WERI-Rb-1 (cell line): ENCODE data around the gene TMEM187.

ENCODE experiments used
- DNase-seq: peaks from one replicate; pipeline ENCODE4 v3.0.0-alpha.2; 2020
- H3K27ac ChIP-seq: fragments of 250-450 bp; sonication (Bioruptor Pico); 2 replicates; pipeline ENCODE4 v1.5.1; 2020; ENCODE audit warnings: mild to moderate bottlenecking, moderate library complexity
- H3K27me3 ChIP-seq: fragments of 250-450 bp; sonication (Bioruptor Pico); 2 replicates; pipeline ENCODE4 v1.5.1; 2021; ENCODE audit warnings: mild to moderate bottlenecking, low read depth, moderate library complexity; ENCODE audit not compliant: insufficient read depth, severe bottlenecking
- H3K36me3 ChIP-seq: fragments of 250-450 bp; sonication (Bioruptor Pico); 2 replicates; pipeline ENCODE4 v1.5.1; 2020; ENCODE audit warnings: mild to moderate bottlenecking, moderate library complexity
- H3K4me3 ChIP-seq: 2 replicates; pipeline ENCODE4 v1.5.1; 2011; ENCODE audit warnings: low read depth, mild to moderate bottlenecking, control low read depth, low read length
- H3K9me3 ChIP-seq: fragments of 250-450 bp; sonication (Bioruptor Pico); 2 replicates; pipeline ENCODE4 v1.5.1; 2021; ENCODE audit warnings: mild to moderate bottlenecking, moderate library complexity; ENCODE audit not compliant: severe bottlenecking
- CTCF ChIP-seq: IDR thresholded peaks from 2 replicates; pipeline ENCODE4 v1.5.1; 2011; ENCODE audit warnings: low read depth, mild to moderate bottlenecking, control low read depth, inconsistent platforms, low read length

Gene TMEM187

GRCh38 chrX:153950127-153950526, 22.4 kb upstream of the TMEM187 start:
- no peak overlapping the region for H3K27ac ChIP-seq

DNA sequence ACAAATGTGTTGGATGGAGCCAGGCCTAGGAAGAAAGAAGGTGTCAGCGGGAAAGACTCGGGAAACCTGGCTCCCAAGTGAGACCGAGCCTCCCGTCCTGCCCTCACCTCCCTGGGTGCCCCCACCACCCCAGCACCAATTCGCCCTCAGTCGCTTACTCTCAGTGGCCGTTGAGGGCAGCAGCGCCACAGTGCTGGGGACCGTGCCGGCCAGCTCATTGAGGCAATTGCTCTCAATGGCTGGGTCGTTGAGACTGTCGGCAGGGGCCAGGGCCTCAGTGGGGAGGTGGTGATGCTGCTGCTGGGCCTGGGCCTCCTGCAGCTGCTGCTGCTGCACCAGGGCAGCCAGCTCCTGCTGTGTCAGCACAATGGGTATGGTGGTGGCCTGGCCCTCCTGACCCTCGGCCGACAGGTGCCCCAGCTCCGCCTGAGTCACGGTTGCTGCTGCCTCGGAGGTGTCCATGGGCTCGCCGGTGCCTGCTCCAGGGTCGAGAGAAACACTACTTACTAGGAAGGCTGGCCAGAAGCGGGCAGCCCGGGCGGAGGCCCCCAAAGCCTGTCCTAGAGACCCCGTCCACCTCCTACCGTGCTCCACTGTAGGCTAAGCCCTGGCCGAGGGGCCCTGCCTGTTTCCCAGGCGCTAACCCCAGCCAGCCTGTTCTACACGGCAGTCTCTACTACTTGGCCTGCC, 20.7 kb upstream of the TMEM187 start:
- no peak for DNase-seq
- H3K36me3 ChIP-seq, result peaks cover 91% of the 10 kb centered on the region
- no peak overlapping the region for H3K4me3 ChIP-seq
- no peak for TF ChIP-seq CTCF
- no peaks in the 10 kb centered on the region for H3K9me3 ChIP-seq
- H3K27me3 ChIP-seq, result peaks cover 43% of the 10 kb centered on the region
- H3K27ac ChIP-seq, result no peak overlapping the region

More at GRCh38 chrX:153950127-153950526, 22.4 kb upstream of the TMEM187 start:
- Histone ChIP-seq H3K27me3 (peaks cover 44% of the 10 kb centered on the region), H3K9me3 (no peaks in the 10 kb centered on the region), H3K4me3 (no peak overlapping the region), H3K36me3 (peaks cover 83% of the 10 kb centered on the region)
- DNase-seq, result no peak
- no peak for TF ChIP-seq CTCF

- Histone ChIP-seq H3K36me3 (peaks cover 93% of the 10 kb centered on the region), H3K27ac (no peak overlapping the region)
Measured at GRCh38 chrX:153952373-153953026, 20.1 kb upstream of the TMEM187 start.

GRCh38 chrX:153953342-153953830, 19.2 kb upstream of the TMEM187 start:
- Histone ChIP-seq H3K4me3 (no peak overlapping the region), H3K9me3 (no peaks in the 10 kb centered on the region), H3K27ac (no peak overlapping the region), H3K36me3 (peaks cover 95% of the 10 kb centered on the region), H3K27me3 (peaks cover 49% of the 10 kb centered on the region)
- peak; percentile 85 for DNase-seq
- peak; percentile 99 for TF ChIP-seq CTCF

More at GRCh38 chrX:153952373-153953026, 20.1 kb upstream of the TMEM187 start:
- no peak for TF ChIP-seq CTCF
- Histone ChIP-seq H3K9me3 (no peaks in the 10 kb centered on the region), H3K4me3 (no peak overlapping the region), H3K27me3 (peaks cover 48% of the 10 kb centered on the region)
- no peak for DNase-seq

- Histone ChIP-seq H3K27me3 (peaks cover 52% of the 10 kb centered on the region), H3K9me3 (no peaks in the 10 kb centered on the region), H3K4me3 (no peak overlapping the region), H3K36me3 (peaks cover 99% of the 10 kb centered on the region), H3K27ac (no peak overlapping the region)
- TF ChIP-seq CTCF, result peak; percentile 48
- DNase-seq, result no peak
Measured at GRCh38 chrX:153953892-153954557, 18.5 kb upstream of the TMEM187 start.
